Pons (tissue), 1 donor: ENCODE measurements around the gene CDS1.
"Not testable (repeated sequence)": the region's sequence is repeated elsewhere in the genome, so short reads cannot be mapped to it uniquely, and the experiment has no call there.

ENCODE experiments used
- DNase-seq: peaks from one replicate; pipeline ENCODE4 v3.0.0-alpha.2; 2016; ENCODE audit warnings: low spot score

Gene CDS1

DNA sequence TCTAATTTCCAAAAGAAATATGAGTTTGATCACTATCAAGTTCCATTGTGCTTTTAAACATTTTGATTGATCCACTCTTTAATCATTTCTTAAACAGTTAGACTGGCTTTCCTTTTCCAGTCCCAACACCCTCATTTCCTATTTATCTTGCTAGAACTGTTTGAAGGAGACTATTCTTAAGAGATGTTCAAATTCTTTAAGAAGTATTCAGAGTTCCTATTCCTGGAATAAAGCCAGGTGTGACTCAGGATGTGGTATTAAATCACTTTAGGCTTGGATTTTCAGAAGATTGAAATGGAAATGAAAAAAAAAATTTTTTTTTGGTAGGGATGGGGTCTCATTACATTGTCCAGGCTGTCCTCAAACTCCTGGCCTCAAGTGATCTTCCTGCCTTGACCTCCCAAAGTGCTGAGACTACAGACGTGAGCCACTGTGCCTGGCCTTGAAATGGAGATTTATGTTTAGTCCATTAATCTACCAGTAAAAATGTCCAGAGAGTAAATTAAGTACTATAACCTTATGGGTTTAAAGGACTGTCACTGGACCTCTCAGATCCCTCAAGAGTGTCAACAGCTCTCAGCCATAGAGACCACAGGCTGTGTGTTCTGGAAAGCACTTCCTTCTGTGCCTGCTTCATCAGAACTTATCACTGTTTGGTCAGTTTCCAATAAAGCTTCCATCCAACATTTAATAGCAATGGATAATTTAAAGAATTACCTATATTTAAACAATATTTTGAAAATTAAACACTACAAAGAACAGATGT is 90.7 kb downstream of the CDS1 start:
- DNase-seq = no peak

DNA sequence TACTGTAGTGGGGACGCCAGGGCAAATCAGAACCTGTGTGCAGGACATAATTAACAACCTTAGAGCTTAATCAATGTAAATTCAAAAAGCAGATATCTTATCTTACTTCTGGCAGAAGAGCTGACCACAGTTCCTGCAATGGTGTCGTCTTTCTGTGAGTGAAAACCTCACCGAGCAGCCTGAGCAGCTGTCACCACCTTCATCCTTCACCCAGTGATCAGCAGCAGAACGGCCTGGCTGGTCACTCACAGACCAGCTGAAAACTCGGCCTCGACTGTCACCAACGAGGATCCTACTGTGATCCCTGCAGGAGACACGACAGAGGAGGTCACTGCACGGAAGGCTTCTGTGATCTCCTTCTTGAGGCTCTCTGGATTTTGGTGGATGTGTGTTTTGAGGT is 94.2 kb downstream of the CDS1 start:
- DNase-seq = no peak

DNA sequence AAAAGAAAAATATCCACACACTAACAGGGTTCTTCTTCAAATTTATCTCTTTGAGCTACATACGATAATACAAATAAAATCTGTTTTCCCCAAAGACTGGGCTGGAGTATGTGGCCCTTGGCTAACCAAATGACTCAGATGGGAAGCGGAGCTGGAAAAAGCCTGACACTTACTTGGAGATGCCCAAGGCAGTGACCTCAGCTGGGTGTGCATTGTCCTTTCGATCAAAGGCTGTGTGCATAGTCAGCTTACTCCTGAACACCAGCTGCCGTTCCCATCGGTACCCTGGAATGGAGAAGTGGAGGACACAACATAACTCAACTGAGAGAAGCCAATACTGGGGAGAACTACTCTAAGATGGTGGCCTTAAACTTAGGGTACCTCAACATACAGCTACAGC is 95.1 kb downstream of the CDS1 start:
- no peak for DNase-seq

DNA sequence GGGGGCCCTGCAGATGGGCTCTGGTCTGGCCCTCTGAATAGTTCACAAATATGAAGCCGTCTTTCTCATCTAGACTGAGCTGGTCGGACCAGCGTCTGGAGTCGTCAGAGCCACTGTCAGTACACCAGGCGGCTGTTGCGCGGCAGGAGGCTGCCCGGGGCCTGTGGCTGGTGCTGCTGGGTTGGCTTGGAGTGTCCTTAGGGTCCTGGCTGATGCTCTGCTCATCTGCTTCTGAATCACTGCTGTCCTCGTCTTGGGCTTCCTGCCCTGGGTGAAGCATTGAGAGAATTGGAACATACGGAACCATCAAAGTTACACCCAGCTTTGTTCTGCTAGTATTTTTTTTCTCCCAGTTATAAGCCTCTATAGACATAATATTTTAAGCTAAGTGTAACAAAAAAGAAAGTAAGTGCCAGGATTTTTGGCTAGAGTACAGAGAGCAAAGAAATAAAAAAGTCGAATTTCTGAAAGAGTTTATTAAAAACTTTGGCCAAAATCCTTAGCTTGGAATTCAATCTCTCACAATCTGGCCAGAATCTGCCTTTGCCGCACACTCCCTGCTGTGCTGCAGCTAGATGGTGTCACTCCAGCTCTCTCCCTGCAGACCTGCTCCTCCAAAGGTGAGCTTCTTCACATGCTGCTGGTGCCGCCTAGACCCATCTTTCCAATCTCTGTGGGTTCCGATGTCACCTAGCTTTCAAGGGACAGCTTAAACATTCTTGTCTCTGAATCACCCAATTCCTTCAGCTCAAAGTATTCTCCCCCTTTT is 96.2 kb downstream of the CDS1 start:
- no peak for DNase-seq

DNA sequence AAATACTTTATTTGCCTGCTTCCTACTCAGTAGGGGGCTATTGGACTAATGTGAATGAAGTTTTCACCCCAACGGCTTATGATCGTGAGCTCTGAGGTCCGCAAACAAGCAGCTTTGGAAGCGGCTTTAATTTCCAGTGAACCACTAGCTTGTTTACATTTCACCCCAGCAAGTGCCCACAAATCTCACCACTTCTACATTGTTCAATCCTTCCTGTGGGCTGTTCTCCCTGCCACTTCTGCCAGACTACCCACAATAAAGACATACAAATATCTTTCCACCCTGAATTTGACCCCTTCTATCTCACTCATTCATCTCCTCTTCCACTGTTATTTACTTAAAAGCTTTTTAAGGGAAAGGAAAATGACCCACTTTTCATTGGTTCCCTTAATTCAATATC is 98.0 kb downstream of the CDS1 start:
- DNase-seq = no peak

DNA sequence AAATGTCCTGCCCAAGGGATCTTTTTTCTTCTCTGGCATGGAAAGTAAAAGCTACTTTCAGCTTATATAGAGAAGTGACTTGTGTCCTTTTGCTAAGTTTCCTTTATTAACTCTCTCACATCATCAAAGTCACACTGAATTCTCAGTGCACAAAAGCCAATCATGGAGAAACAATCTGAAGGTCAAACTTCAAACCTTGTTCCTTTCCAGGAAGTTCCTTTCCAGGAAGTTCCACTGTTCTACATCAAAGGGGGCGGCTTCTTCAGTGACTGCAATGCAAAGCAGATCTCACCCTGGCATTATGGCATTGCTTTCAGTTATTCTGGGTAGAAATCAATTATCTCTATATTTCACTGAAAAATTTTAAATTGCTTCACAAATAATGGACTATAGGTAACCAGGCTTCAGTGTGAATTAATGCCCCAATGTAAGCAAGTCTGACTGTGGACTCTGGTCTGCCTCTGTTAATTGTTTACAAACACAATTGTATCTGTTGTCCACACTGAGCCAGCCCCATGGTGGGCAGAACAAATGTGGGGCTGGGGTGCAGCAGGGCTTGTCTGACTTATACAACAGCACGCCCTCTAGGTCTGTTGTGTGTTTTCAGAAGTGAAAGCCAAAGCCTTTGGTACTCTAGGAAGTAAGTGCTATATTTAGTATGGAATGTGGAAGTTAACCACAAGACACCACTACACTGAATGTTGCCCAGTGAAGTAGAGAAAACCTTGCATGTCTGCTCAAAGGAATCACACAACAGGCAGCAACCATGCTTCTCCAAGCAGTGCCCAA is 98.8 kb downstream of the CDS1 start:
- DNase-seq = peak; percentile 84

- not testable (repeated sequence) for DNase-seq
Measured at GRCh38 chr4:84682661-84683060, 99.7 kb downstream of the CDS1 start.

GRCh38 chr4:84683064-84683850 is 100.3 kb downstream of the CDS1 start:
- no peak for DNase-seq

DNA sequence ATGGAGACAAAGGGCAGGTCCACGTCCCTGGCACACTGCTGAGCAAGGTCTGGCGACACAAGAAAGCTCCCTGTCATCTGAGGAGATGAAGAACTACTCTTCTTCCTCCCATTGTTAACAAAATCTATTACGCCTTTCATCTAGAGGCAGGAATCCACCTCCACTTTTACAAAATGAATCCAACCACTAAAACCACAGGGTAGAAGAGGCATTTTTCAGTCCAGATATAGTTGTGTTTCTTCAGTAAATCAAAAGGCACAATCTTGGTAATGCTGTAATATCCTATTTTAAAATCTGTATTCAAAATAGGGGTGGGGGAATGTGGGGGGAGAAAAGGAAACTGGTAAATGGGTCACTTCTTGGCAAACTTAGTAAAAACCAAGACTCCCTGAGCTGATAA is 101.4 kb downstream of the CDS1 start:
- no peak for DNase-seq

DNA sequence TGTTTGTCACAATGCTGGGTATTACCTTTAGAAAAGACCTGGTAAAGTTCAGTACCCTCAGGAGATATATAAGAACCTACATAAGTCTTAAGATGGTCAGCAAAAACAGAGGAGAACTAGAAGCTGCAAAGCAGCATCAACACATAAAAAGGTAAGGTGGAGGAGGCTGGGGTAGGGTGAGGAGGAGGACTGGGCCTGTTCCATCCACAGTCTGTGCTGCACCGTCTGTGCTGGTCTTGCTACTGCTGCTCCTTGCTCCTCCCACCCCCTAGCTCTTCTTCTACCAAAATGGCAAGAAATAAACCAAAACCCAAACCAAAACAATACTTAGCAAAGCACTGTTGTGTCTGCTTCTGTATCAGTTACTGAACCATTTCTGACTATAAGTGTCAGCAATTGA is 102.2 kb downstream of the CDS1 start:
- DNase-seq = no peak

GRCh38 chr4:84688605-84689004 is 105.7 kb downstream of the CDS1 start:
- DNase-seq = no peak

DNA sequence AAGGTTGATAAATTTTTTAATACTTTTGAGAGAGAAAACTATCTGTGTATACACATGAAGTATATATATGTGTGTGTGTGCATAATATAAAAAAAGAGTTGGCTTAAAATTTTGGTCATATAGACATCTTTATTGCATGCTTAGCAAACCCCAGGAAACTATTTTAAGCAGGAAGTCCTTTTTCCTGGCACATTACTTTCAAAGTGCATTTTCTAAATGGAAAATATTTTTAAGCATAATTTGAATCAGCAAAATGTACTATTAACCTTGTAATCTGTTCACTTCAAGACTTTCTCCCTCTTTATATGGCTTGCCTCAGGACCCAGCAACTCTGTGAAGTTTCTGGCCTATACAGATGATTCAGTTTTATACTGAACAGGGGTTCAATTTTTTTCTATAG is 106.3 kb downstream of the CDS1 start:
- DNase-seq = no peak

DNA sequence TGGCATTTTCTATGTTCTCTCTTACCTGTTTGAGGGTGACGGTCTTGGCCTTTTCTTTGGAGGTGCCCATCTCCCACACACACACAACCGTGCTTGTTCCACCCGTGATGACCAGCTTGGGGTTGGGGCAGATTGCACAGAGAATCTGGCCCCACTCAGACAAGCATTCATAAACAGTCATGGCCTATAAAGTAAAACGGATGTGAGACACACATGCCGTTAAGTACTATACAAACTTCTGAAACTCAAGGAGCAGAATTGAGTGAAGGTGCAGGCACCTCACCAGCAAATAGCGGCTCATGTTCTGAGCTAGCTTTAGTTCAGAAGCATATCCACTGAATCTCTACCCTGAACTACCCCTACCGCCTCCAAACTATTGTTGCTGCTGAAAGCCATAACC is 107.6 kb downstream of the CDS1 start:
- no peak for DNase-seq

GRCh38 chr4:84691170-84691691 is 108.3 kb downstream of the CDS1 start:
- DNase-seq = no peak

- no peak for DNase-seq
Measured at GRCh38 chr4:84691800-84692199, 108.9 kb downstream of the CDS1 start.

DNA sequence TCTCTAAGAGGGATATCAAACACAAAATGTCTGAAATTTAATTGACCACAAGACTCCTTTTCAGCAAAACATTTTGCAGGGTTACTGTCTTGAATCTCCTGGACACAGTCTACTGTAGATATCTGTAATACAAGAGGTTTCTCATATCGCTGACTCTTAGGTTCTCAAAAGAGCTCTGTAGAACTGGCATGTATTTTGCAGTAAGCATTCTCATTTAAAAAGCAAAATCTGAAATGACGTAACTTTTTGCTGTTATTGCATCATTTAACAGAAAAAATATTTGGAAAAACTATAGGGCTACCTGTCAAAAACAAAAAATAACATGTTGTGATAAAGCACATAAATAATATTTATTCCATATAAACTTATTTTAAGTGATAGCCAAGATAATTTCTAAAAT is 114.2 kb downstream of the CDS1 start:
- no peak for DNase-seq

GRCh38 chr4:84697615-84698201 is 114.8 kb downstream of the CDS1 start:
- DNase-seq = no peak

- DNase-seq = no peak
Measured at GRCh38 chr4:84699001-84699671, 116.2 kb downstream of the CDS1 start.
